SK-N-MC (cell line): ENCODE results near the gene TAS2R40.

Source experiments
- DNase-seq: peaks from one replicate; pipeline ENCODE4 v3.0.0-alpha.2; 2011; ENCODE audit warnings: low read depth, low spot score
- H3K27ac ChIP-seq: fragments of 200-600 bp; sonication (generic); 2 replicates; pipeline ENCODE4 v1.5.1; 2016; ENCODE audit warnings: mixed run types
- H3K36me3 ChIP-seq: fragments of 200-600 bp; sonication (generic); 2 replicates; pipeline ENCODE4 v1.6.1; 2017; ENCODE audit warnings: antibody characterized with exemption, low read length, mixed read lengths; ENCODE audit not compliant: insufficient read depth
- H3K4me3 ChIP-seq: fragments of 200-600 bp; sonication (generic); 2 replicates; pipeline ENCODE4 v1.5.1; 2016
- H3K9ac ChIP-seq: fragments of 200-600 bp; sonication (generic); 2 replicates; pipeline ENCODE4 v1.8.0; 2017; ENCODE audit warnings: mixed run types, mixed read lengths; ENCODE audit not compliant: insufficient read length
- H3K9me3 ChIP-seq: fragments of 200-600 bp; sonication (generic); 2 replicates; pipeline ENCODE4 v1.6.1; 2017; ENCODE audit warnings: low read depth, mild to moderate bottlenecking, antibody characterized with exemption, low read length, moderate library complexity, mixed read lengths
- EZH2 ChIP-seq: fragments of 200-600 bp; sonication (generic); IDR thresholded peaks from one replicate; pipeline ENCODE4 v1.6.1; 2017; ENCODE audit warnings: antibody characterized with exemption
- FOXP2 ChIP-seq: optimal IDR thresholded peaks from 2 replicates; pipeline ENCODE3; 2011; ENCODE audit warnings: mild to moderate bottlenecking, moderate library complexity; ENCODE audit not compliant: insufficient read depth; ENCODE audit errors: extremely low read length, control extremely low read depth
- POLR2AphosphoS5 ChIP-seq: IDR thresholded peaks from 2 replicates; pipeline ENCODE4 v1.6.1; 2012; ENCODE audit warnings: mild to moderate bottlenecking, low read depth, low read length, borderline replicate concordance

TAS2R40 gene

DNA sequence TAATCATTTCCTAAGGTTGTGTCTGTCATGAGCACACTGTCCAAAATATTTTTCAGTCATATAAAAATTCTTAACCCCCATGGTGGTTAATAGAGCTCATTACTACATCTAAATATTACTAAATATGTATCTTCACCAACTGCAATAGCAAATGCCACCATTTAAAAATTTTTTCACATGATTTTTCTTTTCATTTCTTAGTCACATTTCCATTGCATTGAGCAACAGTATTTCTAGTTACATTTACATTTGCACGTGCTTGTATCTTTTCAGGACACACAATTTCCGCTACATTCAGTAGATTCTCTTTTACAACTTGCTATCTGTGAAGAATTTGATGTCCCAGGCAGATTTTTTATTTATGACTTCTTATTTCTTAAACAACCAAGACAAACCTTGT, 5.2 kb upstream of the TAS2R40 start:
- peak overlapping the region; percentile 20 for H3K9ac ChIP-seq
- H3K4me3 ChIP-seq: no peak overlapping the region
- H3K27ac ChIP-seq: no peak overlapping the region
- H3K36me3 ChIP-seq: no peaks in the 10 kb centered on the region
- no peak for DNase-seq
- TF ChIP-seq POLR2AphosphoS5 (no peak), FOXP2 (no peak), EZH2 (no peak)
- no peaks in the 10 kb centered on the region for H3K9me3 ChIP-seq

DNA sequence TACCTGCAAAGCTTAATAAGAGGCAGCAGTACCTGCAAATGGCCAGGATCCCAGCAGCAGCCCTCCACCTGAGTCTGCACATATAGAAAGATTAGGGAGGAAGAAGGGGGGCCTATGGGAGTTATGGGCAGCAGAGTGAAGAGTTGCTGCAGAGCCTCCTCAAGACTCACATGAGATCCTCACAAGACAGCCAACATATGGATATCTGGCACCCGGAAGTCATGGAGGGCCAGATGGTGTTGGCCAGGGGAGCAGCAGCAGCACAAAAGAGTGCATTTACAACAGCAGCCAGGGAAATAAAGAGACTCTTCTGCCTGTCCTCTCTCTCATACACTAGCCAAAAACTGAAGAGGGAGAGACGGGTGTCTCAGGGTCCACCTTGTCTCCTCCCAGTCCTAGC, 4.0 kb upstream of the TAS2R40 start:
- no peaks in the 10 kb centered on the region for H3K9me3 ChIP-seq
- H3K4me3 ChIP-seq: no peak overlapping the region
- TF ChIP-seq EZH2 (no peak), POLR2AphosphoS5 (no peak), FOXP2 (no peak)
- DNase-seq: no peak
- H3K27ac ChIP-seq: no peak overlapping the region
- H3K9ac ChIP-seq: no peak overlapping the region
- no peaks in the 10 kb centered on the region for H3K36me3 ChIP-seq

- no peak overlapping the region for H3K9ac ChIP-seq
Observed at GRCh38 chr7:143221286-143221685, 551 bp upstream of the TAS2R40 start.

GRCh38 chr7:143222782-143223181, 945 bp downstream of the TAS2R40 start:
- Histone ChIP-seq H3K27ac (no peak overlapping the region), H3K36me3 (no peaks in the 10 kb centered on the region), H3K9me3 (no peaks in the 10 kb centered on the region), H3K9ac (no peak overlapping the region), H3K4me3 (no peak overlapping the region)
- TF ChIP-seq POLR2AphosphoS5 (no peak), FOXP2 (no peak), EZH2 (no peak)
- DNase-seq: no peak

More at GRCh38 chr7:143221286-143221685, 551 bp upstream of the TAS2R40 start:
- Histone ChIP-seq H3K9me3 (no peaks in the 10 kb centered on the region), H3K36me3 (no peaks in the 10 kb centered on the region), H3K27ac (no peak overlapping the region), H3K4me3 (no peak overlapping the region)
- no peak for DNase-seq
- TF ChIP-seq EZH2 (no peak), POLR2AphosphoS5 (no peak), FOXP2 (no peak)

GRCh38 chr7:143223784-143224183, 1.9 kb downstream of the TAS2R40 start:
- H3K36me3 ChIP-seq: no peaks in the 10 kb centered on the region
- no peak for DNase-seq
- H3K9me3 ChIP-seq: no peaks in the 10 kb centered on the region
- no peak overlapping the region for H3K27ac ChIP-seq
- no peak overlapping the region for H3K4me3 ChIP-seq
- H3K9ac ChIP-seq: no peak overlapping the region
- TF ChIP-seq EZH2 (no peak), FOXP2 (no peak), POLR2AphosphoS5 (no peak)

DNA sequence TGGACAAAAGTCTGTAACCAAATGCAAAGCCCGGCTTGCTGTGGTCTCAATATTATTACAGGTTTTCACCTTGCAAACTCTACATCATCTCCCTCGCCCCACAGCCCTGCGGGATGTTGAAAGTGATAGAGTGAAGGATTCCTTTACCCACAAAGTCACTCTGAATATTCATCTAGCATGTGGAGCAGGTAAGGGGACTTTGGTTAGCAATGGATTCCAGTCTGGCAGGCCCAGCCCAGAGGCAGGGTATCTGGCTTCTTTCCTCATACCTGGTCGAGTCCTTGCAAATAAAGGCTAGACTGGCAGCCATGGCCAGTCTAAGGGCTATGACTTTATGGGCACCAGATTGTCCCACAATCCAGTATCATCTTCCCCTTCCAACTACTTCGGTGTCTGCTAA, 3.2 kb downstream of the TAS2R40 start:
- no peak for DNase-seq
- Histone ChIP-seq H3K27ac (no peak overlapping the region), H3K4me3 (no peak overlapping the region), H3K36me3 (no peaks in the 10 kb centered on the region), H3K9ac (no peak overlapping the region), H3K9me3 (no peaks in the 10 kb centered on the region)
- TF ChIP-seq FOXP2 (no peak), EZH2 (no peak), POLR2AphosphoS5 (no peak)

GRCh38 chr7:143227806-143228205, 6.0 kb downstream of the TAS2R40 start:
- H3K4me3 ChIP-seq: no peak overlapping the region
- no peaks in the 10 kb centered on the region for H3K36me3 ChIP-seq
- H3K9ac ChIP-seq: no peak overlapping the region
- no peak for DNase-seq
- H3K27ac ChIP-seq: no peak overlapping the region
- TF ChIP-seq POLR2AphosphoS5 (no peak), EZH2 (no peak), FOXP2 (no peak)
- no peaks in the 10 kb centered on the region for H3K9me3 ChIP-seq

DNA sequence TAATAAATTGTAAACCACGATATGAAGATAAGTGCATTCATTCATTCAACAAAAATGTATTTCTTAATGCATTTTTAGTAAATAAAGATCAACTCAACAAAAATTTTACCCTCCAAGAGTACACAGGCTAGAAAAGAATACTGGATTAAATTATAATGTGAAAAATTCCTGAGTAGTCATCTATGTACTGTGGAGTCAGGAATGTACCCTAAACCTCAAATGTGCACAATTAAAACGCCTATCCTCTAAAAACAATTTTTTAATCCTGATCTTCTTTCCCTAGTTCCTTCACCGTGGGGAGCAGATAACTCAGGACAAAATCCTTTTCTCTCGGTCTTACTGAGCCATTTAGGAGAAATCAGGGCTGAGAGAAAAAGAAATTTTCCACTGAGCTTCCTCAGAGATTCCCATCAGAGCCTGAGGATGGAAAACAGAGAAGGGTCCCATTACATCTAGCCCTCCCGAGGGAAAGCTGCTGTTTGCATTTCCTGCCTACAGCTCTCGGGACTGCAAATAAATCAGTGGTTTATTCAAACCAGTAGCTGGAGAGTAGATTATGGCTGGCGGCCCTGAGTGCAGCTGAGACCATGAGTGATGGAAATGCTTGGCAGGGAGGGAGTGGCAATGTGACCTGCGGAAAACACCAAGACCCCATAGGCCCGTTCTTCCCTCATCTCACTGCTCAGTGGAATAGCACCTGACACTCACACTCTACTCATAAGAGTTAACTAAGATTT, 7.4 kb downstream of the TAS2R40 start:
- Histone ChIP-seq H3K4me3 (peak overlapping the region; percentile 68), H3K9ac (no peak overlapping the region), H3K27ac (peak overlapping the region; percentile 88), H3K9me3 (no peaks in the 10 kb centered on the region), H3K36me3 (no peaks in the 10 kb centered on the region)
- DNase-seq: peak; percentile 70
- TF ChIP-seq EZH2 (no peak), FOXP2 (peak; percentile 56)
